ENCODE measurements around the gene LRRTM3.

The LRRTM3 gene

GRCh38 chr10:66934711-66935110 lies 8.9 kb downstream of the LRRTM3 start:
- no peak for DNase-seq

GRCh38 chr10:66940965-66941364 lies 15.1 kb downstream of the LRRTM3 start:
- no peak for DNase-seq

- DNase-seq: no peak
Measured at GRCh38 chr10:66941491-66941890, 15.7 kb downstream of the LRRTM3 start.

GRCh38 chr10:66942407-66942806 lies 16.6 kb downstream of the LRRTM3 start:
- no peak for DNase-seq

GRCh38 chr10:66943590-66943989 lies 17.8 kb downstream of the LRRTM3 start:
- DNase-seq: no peak

DNA sequence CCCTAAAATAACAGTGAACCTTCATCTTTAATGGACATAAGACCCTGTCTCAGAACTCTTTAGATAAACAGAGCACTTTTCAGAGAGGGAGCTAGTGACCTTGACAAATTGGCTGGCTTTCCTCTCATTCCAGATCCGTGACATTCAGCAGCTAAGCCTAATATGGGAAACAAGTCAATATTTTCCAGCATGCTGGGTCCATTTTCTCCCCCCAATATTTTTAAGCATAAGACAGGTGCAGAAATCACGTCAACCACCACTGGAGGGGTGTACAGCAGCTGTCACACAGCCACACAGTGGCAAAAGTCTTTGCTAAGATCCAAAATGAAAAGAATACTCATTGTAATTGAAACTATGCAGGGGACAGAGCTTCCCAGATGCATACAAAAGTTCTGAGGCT lies 26.1 kb downstream of the LRRTM3 start:
- no peak for DNase-seq

- no peak for DNase-seq
Measured at GRCh38 chr10:66958466-66958865, 32.6 kb downstream of the LRRTM3 start.

- no peak for DNase-seq
Measured at GRCh38 chr10:66964946-66965345, 39.1 kb downstream of the LRRTM3 start.

DNA sequence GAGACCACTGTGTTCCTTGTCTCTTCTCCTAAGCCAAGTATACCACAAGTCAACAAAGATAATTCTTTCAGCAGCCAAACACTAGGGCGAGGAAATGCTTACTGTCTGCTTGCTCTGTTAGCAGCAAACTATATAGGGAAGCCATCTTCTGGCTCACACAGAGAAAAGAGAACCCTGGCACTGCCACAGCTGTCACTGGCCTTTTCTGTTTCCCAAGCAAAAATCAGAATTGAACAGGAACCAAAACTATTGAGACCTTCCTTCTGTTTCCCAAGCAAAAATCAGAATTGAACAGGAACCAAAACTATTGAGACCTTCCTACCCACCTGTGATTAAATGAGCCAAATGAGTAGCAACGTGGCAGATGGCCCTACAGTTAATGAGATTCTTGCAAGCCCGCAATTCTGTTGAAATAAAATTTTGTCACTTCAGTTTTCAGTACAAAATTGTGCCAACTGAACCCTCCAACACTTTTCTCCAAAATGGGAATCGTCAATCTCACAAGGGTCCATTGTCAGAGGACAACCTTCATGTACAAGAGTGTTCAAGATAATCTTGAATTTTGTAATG lies 54.5 kb downstream of the LRRTM3 start:
- DNase-seq: no peak

DNA sequence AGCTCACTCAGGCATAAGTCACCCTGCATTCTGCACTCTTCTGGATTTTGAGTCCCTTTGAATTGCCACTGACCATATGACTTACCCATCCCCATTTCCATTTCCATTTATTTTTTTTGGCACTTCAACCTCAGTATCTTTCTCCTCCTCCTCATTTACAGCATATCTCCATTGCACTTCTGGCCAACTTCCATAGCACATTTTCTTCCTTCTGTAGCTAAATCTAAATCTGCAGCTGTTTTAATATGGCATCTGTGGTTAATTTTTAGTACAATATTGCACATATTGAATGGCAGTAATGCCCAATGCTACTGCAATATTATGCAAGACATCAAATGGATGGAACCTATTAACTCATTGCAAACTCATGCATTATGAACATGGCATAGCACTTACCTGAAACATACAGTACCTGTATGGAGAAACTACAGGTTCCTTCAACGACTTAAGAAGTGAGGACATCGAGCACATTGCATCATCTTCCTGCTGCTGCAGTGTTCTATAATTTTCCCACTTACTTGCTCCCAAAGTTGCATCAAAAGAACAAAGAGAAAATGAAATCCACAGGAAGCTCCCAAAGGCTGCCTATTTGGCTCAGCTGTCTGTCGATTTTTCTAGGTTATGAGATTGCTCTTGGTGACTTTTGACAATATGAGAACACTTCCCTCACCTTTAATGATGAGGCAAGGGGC lies 55.7 kb downstream of the LRRTM3 start:
- no peak for DNase-seq

GRCh38 chr10:66982053-66982420 lies 56.2 kb downstream of the LRRTM3 start:
- no peak for DNase-seq

DNA sequence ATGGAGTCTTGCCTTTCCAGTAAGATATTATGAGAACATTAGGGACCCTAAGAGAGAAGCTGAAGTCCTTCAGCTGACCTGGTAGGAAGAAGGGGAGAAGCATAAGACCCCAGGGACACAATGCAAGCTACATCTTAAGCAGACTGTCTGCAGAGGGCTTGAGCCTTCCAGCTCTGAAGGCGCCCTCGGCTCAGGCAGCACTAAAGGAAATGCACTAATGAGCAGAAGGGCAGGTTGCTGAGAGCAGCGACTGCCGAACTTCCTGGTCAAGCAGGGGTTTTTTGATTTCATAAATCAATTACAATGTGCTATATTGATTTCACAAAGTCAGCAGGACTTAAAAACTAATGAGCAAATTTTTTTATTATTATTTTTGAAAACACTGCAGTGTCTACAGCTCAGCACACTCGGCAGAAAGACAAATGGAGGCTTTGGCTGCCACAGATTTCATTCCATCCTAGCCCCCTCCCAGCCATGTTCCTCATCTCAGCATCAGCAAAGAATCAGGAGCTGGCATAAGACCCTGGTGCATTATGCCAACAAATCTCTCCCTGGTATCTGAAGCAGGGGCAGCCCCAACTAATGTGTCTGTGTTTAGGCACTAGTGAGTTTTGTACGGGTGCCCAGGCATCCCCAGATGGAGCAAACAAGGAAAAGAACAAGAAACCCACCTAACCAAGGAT lies 57.1 kb downstream of the LRRTM3 start:
- no peak for DNase-seq

DNA sequence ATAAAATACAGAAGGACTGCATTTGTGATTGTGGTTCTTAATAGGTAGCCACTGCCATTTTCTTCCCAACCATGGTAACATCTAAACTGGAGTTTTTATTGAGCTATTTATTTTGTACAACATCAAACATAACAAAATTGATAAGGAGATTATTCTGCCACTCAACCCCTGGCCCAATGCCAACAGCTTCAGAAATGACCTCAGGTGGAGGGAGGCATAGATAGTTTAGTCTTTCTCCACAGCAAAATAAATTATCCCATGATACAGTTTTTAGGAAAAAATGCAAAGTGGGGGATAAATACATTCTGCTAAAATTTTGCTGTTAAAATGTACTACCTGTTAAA lies 57.6 kb downstream of the LRRTM3 start:
- no peak for DNase-seq

GRCh38 chr10:66990143-66990830 lies 64.5 kb downstream of the LRRTM3 start:
- DNase-seq: no peak

DNA sequence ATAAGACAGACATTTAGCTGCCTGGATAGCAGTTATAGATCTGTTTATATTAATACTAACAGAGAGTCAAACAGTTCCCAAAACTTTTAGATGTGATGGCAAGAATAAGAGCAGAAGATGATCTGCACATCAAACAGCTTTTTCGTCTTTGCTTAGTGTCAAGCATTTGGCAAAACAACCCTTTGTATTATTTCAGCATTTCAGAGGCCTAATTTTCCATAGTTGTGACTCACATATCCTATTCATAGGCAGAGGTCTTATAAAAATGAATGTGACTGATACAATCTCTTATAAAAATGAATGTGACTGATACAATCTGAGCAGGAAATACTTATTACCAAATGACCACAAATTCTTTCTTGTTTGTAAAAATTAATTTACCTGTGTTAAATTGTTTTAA lies 71.2 kb downstream of the LRRTM3 start:
- no peak for DNase-seq

DNA sequence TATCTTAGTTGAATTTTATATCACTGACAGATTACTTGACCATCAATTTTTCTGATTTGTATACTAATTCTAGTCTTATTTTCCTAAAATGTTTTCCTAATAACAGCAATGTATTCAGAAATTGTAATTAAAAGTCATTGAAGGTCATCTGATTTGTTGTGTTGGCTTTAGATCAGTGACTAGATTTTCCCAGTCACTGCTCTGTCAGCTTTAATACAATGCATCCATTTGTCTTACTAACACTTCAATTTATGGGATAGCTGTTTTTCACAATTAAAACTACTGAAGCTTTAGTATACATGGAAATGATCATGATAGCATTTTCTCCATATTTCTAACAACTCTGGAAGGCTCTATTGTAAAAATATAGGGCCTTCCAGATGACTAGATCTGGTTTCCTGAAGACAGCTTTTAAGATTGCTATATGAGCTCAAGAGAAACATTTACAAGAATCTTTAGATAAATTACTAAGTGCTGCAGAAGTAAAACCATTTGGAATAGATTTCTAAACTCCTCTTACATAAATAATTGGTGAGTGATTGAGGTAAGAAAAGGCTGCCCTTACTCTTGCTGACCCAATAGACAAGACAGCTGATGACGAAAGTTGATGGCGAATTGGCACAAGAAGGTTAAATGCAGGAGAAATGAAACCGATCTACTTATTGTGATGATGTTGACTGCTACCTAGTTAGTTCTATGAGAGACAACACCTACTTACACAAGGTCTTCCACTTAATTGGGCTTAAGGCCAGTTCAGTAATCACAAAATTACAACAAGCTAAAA lies 74.1 kb downstream of the LRRTM3 start:
- DNase-seq: no peak

- no peak for DNase-seq
Measured at GRCh38 chr10:67004690-67005089, 78.9 kb downstream of the LRRTM3 start.

- no peak for DNase-seq
Measured at GRCh38 chr10:67005981-67006380, 80.1 kb downstream of the LRRTM3 start.

GRCh38 chr10:67011480-67011879 lies 85.6 kb downstream of the LRRTM3 start:
- no peak for DNase-seq

- no peak for DNase-seq
Measured at GRCh38 chr10:67011981-67012380, 86.1 kb downstream of the LRRTM3 start.

- no peak for DNase-seq
Measured at GRCh38 chr10:67015225-67015624, 89.4 kb downstream of the LRRTM3 start.

DNA sequence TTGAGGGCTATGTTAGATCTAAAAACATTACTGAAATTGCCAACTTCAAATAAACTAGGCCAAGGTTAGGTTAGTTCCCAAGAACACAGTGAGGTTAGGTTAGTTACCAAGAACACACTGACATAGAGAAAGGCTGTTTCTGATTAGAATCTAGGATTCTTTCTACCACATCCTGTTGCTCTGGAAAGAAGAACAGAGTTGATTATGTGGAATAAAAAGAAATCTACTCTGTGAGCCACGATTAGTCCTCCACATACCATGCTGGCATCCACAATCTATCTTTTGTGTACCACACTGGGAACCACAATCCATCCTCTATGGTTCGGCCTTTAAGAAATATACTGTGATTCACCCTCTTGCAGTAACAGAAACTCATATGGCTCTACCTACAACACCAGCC lies 91.4 kb downstream of the LRRTM3 start:
- DNase-seq: no peak

GRCh38 chr10:67022099-67022498 lies 96.3 kb downstream of the LRRTM3 start:
- no peak for DNase-seq

Measured in activated gamma-delta T cell (primary cell).